IMR-90 (cell line): ENCODE results near the gene CARS2.

Source experiments
- BHLHE40 ChIP-seq: fragments of 150-350 bp; IDR thresholded peaks from 2 replicates; pipeline ENCODE4 v1.6.1; 2016; ENCODE audit warnings: mild to moderate bottlenecking, low read depth, low read length
- CHD1 ChIP-seq: IDR thresholded peaks from 2 replicates; pipeline ENCODE4 v1.6.1; 2012; ENCODE audit warnings: low read depth, low read length, improper control_type of control experiment
- FOS ChIP-seq: fragments of 150-350 bp; IDR thresholded peaks from 2 replicates; pipeline ENCODE4 v1.6.1; 2016; ENCODE audit warnings: low read depth, low read length
- MAZ ChIP-seq: IDR thresholded peaks from 2 replicates; pipeline ENCODE4 v1.6.1; 2012; ENCODE audit warnings: low read depth, mild to moderate bottlenecking, low read length, improper control_type of control experiment, moderate library complexity, borderline replicate concordance
- POLR2A ChIP-seq: IDR thresholded peaks from 2 replicates; pipeline ENCODE4 v1.6.1; 2012; ENCODE audit warnings: mild to moderate bottlenecking, low read depth, low read length
- RAD21 ChIP-seq: IDR thresholded peaks from 2 replicates; pipeline ENCODE4 v1.6.1; 2012; ENCODE audit warnings: low read length, improper control_type of control experiment
- RFX5 ChIP-seq: IDR thresholded peaks from 2 replicates; pipeline ENCODE4 v1.8.0; 2012; ENCODE audit warnings: low read depth, mild to moderate bottlenecking, low read length, moderate library complexity
- TF ChIP-seq, protein P1 (sequence below): conservative IDR thresholded peaks from 2 replicates; pipeline ENCODE4 v1.5.1; 2012; ENCODE audit warnings: mild to moderate bottlenecking, low read depth, low read length, improper control_type of control experiment
- TF ChIP-seq, protein P2 (sequence below): fragments of 150-350 bp; IDR thresholded peaks from 2 replicates; pipeline ENCODE4 v1.6.1; 2016; ENCODE audit warnings: low read depth, mild to moderate bottlenecking, low read length, moderate library complexity, borderline replicate concordance
- TF ChIP-seq, protein P3 (sequence below): fragments of 150-350 bp; IDR thresholded peaks from 2 replicates; pipeline ENCODE4 v1.6.1; 2017; ENCODE audit warnings: mild to moderate bottlenecking, antibody characterized with exemption, low read length, low read depth

- TF ChIP-seq, protein P1, sequence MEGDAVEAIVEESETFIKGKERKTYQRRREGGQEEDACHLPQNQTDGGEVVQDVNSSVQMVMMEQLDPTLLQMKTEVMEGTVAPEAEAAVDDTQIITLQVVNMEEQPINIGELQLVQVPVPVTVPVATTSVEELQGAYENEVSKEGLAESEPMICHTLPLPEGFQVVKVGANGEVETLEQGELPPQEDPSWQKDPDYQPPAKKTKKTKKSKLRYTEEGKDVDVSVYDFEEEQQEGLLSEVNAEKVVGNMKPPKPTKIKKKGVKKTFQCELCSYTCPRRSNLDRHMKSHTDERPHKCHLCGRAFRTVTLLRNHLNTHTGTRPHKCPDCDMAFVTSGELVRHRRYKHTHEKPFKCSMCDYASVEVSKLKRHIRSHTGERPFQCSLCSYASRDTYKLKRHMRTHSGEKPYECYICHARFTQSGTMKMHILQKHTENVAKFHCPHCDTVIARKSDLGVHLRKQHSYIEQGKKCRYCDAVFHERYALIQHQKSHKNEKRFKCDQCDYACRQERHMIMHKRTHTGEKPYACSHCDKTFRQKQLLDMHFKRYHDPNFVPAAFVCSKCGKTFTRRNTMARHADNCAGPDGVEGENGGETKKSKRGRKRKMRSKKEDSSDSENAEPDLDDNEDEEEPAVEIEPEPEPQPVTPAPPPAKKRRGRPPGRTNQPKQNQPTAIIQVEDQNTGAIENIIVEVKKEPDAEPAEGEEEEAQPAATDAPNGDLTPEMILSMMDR, result no peak
- TF ChIP-seq CHD1, result no peak
- TF ChIP-seq BHLHE40, result no peak
- no peak for TF ChIP-seq FOS
- TF ChIP-seq, protein P2, sequence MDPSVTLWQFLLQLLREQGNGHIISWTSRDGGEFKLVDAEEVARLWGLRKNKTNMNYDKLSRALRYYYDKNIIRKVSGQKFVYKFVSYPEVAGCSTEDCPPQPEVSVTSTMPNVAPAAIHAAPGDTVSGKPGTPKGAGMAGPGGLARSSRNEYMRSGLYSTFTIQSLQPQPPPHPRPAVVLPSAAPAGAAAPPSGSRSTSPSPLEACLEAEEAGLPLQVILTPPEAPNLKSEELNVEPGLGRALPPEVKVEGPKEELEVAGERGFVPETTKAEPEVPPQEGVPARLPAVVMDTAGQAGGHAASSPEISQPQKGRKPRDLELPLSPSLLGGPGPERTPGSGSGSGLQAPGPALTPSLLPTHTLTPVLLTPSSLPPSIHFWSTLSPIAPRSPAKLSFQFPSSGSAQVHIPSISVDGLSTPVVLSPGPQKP, result no peak
- no peak for TF ChIP-seq POLR2A
- TF ChIP-seq, protein P3, sequence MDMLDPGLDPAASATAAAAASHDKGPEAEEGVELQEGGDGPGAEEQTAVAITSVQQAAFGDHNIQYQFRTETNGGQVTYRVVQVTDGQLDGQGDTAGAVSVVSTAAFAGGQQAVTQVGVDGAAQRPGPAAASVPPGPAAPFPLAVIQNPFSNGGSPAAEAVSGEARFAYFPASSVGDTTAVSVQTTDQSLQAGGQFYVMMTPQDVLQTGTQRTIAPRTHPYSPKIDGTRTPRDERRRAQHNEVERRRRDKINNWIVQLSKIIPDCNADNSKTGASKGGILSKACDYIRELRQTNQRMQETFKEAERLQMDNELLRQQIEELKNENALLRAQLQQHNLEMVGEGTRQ, result no peak
- no peak for TF ChIP-seq RAD21
- no peak for TF ChIP-seq RFX5
- TF ChIP-seq MAZ, result no peak
Observed at GRCh38 chr13:110676595-110677587, 29.0 kb downstream of the CARS2 start.
